SK-N-SH treated with all-trans-retinoic acid at 6 μM for 48 hours (cell line): Measurements from ENCODE around the gene TBCD.

Experiments
- ESRRG ChIP-seq: fragments of 250-450 bp; sonication (Bioruptor Pico); IDR thresholded peaks from 2 replicates; pipeline ENCODE4 v1.6.1; 2021; ENCODE audit warnings: mild to moderate bottlenecking
- GLIS3 ChIP-seq: fragments of 250-450 bp; sonication (Bioruptor Pico); IDR thresholded peaks from 2 replicates; pipeline ENCODE4 v1.5.0; 2020; ENCODE audit warnings: mild to moderate bottlenecking, moderate library complexity
- SNAI2 ChIP-seq: fragments of 250-450 bp; sonication (Bioruptor Pico); IDR thresholded peaks from 2 replicates; pipeline ENCODE4 v1.5.0; 2020; ENCODE audit warnings: mild to moderate bottlenecking, moderate library complexity
- ZFP30 ChIP-seq: fragments of 450-650 bp; formaldehyde crosslinking; IDR thresholded peaks from 2 replicates; pipeline ENCODE4 v1.5.0; 2022; ENCODE audit warnings: mild to moderate bottlenecking, moderate library complexity
- ZNF565 ChIP-seq: fragments of 450-650 bp; formaldehyde crosslinking; conservative IDR thresholded peaks from 2 replicates; pipeline ENCODE4 v1.5.0; 2020; ENCODE audit warnings: low read depth, mild to moderate bottlenecking, moderate library complexity
- TF ChIP-seq, protein P1 (sequence below): fragments of 250-450 bp; sonication (Bioruptor Pico); IDR thresholded peaks from 2 replicates; pipeline ENCODE4 v1.8.0; 2021; ENCODE audit warnings: low read depth, mild to moderate bottlenecking, moderate library complexity, borderline replicate concordance
- TF ChIP-seq, protein P2 (sequence below): fragments of 250-450 bp; sonication (Bioruptor Pico); IDR thresholded peaks from 2 replicates; pipeline ENCODE4 v1.5.1; 2020; ENCODE audit warnings: low read depth, mild to moderate bottlenecking, moderate library complexity

- no peak for TF ChIP-seq ESRRG (CRISPR knock-in tag)
- TF ChIP-seq SNAI2 (CRISPR knock-in tag): no peak
- TF ChIP-seq, protein P1, sequence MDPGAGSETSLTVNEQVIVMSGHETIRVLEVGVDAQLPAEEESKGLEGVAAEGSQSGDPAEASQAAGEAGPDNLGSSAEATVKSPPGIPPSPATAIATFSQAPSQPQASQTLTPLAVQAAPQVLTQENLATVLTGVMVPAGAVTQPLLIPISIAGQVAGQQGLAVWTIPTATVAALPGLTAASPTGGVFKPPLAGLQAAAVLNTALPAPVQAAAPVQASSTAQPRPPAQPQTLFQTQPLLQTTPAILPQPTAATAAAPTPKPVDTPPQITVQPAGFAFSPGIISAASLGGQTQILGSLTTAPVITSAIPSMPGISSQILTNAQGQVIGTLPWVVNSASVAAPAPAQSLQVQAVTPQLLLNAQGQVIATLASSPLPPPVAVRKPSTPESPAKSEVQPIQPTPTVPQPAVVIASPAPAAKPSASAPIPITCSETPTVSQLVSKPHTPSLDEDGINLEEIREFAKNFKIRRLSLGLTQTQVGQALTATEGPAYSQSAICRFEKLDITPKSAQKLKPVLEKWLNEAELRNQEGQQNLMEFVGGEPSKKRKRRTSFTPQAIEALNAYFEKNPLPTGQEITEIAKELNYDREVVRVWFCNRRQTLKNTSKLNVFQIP: no peak
- no peak for TF ChIP-seq ZFP30 (CRISPR knock-in tag)
- no peak for TF ChIP-seq ZNF565 (CRISPR knock-in tag)
- TF ChIP-seq, protein P2, sequence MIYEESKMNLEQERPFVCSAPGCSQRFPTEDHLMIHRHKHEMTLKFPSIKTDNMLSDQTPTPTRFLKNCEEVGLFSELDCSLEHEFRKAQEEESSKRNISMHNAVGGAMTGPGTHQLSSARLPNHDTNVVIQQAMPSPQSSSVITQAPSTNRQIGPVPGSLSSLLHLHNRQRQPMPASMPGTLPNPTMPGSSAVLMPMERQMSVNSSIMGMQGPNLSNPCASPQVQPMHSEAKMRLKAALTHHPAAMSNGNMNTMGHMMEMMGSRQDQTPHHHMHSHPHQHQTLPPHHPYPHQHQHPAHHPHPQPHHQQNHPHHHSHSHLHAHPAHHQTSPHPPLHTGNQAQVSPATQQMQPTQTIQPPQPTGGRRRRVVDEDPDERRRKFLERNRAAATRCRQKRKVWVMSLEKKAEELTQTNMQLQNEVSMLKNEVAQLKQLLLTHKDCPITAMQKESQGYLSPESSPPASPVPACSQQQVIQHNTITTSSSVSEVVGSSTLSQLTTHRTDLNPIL (CRISPR knock-in tag): no peak
- TF ChIP-seq GLIS3 (CRISPR knock-in tag): no peak
These were observed 55.7 kb downstream of the TBCD start for GRCh38 chr17:82807562-82807961.
